Effector CD8-positive, alpha-beta T cell (primary cell): ENCODE data around the gene DPP7.
A peak's percentile ranks its signal among the peaks of the same experiment; 100 is the strongest.

Source experiments
- DNase-seq: peaks from one replicate; lab custom pipeline; 2025; lab: John Stamatoyannopoulos, UW
- total RNA-seq, 4 experiments: gene quantifications; one replicate each; lab custom pipeline; 2026; lab: John Stamatoyannopoulos, UW

DPP7 gene
- total RNA-seq, result 163 to 256 (median 227) reads per million in 4 experiments

DNA sequence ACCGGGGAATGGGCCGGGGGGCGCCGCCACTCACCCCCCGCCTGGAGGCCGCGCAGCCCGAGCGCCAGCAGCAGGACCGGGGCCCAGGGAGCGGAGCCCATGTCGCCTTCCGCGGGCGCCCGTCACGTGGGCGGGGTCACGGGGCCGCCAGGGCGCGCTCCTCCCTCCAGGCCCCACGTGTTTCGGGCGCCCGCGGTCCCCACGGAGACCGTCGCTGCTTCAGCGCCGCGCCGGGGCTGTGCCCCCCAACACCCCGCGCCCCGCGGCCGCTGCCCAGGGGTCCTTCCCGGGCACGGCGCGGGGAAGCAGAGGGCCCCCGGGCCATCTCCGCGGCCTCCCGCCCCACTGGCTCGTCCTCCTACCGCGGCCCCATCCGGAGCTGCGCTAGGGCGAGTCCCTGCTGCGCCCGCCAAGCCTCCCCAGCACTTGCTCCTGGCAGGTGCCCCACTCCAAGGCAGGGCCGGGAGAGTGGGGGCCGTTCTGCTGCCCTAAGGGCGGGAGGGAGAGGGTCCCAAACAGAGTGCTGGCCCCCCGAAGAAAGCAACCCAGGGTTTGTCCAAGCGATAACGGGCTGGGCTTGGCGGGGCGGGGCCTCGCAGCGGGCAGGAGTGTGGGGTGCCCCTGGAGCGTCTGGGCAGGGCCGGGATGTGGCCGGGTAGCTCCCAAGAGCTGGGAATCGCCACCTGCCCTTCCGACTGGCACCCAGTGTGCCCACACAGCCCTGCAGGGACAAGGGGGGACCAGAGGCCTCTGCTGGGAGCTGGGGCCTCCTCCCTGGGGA lies at the start of gene DPP7:
TSS of gene DPP7 (minus strand) at position 121 of the 781 bp plus-strand sequence. CDS start at position 101, 20 bp downstream.
- DNase-seq, result peak; percentile 66

DNA sequence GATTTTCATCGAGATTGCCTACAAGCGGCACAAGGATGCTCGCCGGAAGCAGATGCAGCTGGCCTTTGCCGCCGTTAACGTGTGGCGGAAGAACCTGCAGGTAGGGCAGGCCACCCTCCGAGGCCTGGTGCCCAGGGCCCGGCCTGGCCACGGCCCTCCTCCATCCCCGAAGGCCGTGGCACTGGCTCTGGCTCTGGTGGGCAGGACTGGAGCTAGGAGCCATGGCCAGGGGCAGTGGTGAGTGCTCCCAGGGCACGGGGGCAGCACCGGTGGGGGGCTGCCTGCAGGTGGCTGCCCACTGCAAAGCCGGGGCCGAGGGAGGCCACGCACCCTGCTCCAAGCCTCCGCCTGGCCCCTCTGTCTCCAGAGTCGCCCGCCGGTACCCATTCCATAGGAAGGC lies 49.3 kb upstream of the DPP7 start:
- no peak for DNase-seq

DNA sequence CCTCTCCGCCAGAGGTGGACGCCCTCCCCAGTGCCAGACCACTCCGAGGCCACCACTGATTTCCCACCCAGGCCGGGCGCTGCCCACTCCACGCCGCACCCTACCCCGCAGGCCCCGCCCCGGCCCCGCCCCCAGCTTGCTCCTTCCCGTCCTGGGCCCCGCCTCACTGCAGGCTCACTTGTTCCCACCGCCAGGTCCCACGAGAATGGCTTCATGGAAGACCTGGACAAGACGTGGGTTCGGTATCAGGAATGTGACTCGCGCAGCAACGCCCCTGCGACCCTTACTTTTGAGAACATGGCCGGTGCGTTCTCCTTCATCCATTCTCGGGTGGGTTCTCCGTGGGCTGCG lies 48.8 kb upstream of the DPP7 start:
- DNase-seq, result no peak

DNA sequence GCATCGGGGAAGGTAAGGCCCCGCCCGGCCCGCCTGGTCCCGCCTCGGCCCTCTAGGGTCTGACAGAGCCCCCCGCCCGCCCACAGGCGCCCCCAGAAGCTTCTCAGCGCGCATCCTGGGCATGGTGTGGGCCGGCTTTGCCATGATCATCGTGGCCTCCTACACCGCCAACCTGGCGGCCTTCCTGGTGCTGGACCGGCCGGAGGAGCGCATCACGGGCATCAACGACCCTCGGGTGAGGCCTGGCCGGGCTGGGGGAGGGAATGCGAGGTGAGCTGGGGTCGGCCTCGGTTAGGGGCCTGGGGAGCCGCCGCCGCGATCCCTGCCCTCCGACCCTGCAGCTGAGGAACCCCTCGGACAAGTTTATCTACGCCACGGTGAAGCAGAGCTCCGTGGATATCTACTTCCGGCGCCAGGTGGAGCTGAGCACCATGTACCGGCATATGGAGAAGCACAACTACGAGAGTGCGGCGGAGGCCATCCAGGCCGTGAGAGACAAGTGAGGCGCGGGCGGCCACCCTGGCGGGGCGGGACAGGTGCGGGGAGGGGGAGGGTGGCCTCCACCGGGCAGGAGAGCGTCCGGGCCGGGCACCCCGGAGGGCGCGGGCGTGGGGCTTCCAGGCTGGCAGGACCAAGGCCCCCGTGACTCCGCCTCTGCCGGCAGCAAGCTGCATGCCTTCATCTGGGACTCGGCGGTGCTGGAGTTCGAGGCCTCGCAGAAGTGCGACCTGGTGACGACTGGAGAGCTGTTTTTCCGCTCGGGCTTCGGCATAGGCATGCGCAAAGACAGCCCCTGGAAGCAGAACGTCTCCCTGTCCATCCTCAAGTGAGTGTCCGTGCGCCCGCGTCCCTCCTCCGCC lies 48.2 kb upstream of the DPP7 start:
- DNase-seq, result no peak

DNA sequence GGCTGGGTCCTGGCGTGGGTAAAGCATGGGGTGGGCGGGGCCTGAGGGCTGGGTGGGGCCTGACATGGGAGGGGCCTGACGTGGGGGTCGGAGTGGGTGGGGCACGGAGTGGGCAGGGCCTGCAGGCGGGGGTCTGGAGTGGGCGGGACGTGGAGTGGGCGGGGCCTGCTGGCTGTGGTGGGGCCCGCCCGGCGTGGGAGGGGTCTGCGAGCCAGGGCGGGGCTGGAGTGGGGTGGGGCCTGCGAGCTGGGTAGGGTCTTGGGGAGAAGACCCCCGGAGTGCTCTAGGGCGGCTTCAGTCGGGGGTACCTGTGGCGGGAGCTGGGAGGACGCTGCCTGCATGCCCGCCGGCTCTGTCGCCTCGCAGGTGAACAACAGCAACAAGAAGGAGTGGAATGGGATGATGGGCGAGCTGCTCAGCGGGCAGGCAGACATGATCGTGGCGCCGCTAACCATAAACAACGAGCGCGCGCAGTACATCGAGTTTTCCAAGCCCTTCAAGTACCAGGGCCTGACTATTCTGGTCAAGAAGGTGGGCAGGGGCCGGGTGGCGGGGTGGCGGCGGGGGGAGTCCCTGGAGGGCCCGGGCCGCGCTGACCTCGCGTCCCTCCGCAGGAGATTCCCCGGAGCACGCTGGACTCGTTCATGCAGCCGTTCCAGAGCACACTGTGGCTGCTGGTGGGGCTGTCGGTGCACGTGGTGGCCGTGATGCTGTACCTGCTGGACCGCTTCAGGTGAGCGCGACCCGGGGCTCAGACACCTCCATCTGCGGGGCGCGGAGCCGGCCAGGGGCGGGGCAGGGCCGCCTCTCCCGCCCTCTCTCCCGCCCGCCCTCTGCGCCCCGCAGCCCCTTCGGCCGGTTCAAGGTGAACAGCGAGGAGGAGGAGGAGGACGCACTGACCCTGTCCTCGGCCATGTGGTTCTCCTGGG lies 47.3 kb upstream of the DPP7 start:
- no peak for DNase-seq

DNA sequence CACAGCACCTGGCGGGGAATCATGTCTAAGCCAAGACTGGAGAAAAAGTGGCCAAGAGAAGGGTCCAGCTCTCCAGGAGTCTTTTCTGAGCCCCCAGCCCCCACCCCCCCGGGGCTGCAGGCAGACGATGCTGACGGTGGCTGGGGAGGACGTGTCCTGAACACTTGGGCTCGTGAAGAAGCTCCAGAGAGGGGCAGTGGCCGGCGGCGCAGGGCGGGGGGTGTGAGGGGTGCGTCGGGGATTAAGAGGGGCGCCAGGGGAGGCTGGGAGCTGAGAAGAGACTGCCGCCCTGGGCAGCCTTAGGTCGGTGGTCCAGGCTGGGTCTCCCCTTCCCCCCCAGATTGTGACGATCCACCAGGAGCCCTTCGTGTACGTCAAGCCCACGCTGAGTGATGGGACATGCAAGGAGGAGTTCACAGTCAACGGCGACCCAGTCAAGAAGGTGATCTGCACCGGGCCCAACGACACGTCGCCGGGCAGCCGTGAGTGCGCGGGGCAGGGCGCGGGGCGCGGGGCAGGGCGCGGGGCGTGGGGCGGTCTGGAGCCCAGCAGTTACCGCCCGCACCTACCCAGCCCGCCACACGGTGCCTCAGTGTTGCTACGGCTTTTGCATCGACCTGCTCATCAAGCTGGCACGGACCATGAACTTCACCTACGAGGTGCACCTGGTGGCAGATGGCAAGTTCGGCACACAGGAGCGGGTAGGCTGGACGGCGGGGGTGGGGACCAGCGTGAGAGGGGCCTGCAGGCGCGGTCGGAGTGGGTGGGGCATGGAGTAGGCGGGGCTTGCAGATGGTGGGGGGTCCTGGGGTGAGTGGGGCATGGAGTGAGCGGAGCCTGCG lies 46.4 kb upstream of the DPP7 start:
- no peak for DNase-seq

DNA sequence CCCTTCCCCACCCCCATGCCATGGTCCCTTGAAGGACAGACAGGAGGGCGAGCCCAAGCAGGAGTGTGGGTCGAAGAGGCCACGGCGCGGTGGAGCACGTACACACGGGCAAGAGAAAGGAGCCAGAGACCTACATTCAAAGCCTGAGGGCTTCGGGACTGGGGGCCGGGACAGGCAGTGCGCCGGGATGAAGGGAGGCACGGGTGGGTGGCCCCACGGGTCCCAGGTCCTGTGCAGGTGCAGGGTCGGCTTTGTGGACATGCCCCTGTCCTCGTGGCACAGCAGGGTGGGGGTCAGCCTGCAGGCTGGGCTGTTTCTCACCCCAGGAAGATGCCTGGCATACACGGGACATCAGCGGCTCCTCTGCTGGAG lies 45.5 kb upstream of the DPP7 start:
- DNase-seq, result no peak

DNA sequence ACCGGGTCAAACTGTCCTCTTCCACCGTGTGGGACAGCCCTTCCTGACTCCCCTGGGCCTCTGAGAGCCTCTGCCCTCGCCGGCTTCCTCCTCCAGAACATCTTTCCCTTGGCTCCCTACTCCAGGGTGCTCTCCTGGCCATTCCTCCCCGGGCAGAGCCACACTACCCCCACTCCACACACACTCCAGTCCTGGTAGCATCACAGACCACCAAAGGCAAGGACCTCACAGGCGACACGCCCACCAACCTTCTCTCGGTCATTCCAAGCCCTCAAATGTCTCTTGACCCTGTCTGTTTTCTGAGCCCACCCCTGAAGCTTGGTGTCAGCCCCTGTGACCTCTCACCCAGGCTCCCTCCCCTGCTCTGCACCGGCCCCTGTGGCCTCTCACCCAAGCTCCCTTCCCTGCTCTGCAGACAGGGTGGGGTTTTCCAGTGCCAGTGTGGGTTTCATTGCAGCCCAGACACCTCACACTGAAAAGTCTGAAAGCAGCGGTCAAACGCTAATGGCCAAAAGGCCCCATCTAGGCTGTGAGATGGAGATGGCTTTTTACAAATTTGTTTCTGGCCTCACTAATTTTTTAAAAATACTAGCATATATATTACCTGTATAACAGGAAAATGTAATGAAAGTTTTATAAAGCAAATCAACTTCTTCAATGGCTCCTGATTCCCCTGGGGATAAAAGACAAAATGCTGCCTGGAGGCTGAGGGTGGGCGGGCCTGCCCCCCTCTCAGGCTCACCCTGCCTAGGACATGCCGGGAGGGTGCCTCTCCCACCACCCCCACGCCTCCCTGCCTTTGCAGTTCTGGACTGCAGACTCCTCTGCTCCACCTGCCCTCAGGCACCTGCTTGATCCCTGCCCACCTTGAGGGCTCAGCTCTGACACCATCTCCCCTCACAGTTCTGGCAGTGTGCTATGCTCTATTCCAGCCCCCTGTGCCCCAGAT lies 44.8 kb upstream of the DPP7 start:
- no peak for DNase-seq

DNA sequence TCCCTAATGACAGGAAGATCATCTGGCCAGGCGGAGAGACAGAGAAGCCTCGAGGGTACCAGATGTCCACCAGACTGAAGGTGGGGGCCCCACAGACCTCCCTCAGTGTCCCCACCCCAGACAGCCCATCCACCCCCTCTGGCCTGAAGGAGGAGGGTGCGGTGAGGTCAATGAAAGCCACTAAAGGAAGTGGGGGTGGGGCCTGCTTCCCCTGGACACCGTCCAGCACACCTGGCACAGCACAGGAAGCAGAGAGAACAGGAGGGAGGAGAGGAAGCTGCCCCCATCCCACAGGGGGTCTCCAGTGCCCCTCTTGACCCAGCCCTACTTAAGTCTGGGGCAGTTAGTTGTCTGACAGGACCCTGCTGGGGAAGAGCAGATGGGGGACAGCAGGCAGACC lies 44.1 kb upstream of the DPP7 start:
- no peak for DNase-seq

DNA sequence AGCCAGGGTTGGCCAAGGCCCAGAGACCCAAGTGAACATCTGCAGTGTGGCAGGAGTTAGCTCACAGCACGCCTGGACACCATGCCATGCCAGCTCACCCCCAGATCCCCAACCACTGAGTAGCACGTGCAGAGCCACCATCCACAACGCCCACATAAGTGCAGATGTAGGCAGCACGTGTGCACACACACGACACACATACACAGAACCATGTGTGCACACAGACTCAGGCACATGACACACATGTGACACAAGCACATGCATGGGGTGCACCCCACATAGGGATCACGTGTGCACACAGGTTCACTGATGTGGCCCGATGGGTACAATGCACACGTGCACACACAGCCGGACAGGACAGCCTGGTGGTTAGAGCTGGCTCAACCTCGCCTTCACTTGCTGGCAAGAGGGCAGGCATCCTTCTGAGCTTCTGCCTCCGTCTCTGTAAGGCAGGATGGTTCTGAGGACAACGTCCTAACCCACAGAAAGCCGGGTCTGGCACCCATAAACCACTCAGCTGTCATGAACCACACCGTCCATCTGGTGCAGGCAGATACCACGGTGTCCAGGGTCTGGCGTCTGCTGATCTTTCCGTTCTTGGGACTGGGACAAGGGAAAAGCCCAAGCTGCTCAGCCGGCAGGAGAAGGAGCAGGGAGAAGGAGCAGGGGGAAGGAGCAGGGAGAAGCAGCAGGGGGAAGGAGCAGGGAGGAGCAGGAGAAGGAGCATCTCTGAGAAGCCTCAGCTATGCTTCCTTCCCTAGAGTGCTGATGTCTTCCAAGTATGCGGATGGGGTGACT lies 43.3 kb upstream of the DPP7 start:
- no peak for DNase-seq

DNA sequence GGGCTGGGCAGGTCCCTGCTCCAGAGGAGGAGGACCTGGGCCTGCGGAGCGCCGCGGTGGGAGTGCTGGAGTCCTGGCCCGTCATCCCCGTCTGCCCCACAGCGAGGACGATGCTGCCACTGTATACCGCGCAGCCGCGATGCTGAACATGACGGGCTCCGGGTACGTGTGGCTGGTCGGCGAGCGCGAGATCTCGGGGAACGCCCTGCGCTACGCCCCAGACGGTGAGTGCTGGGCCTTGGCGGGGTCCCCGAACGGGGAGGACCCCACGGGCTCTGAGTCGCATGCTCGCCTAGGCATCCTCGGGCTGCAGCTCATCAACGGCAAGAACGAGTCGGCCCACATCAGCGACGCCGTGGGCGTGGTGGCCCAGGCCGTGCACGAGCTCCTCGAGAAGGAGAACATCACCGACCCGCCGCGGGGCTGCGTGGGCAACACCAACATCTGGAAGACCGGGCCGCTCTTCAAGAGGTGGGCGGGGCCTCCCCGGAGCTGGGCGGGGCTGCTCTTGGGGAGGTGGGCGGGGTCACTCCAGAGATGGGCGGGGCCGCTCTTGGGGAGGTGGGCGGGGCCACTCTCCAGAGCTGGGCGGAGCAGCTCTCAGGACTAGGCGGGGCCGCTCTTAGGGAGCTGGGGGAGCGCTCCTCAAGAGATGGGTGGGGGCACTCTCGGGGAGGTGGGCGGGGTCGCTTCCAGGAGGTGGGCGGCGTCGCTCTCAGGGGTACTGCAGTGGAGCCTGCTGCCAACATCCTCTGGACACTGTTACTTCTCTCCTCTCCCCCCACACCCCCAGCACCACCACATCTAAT lies 42.2 kb upstream of the DPP7 start:
- DNase-seq, result peak; percentile 54

DNA sequence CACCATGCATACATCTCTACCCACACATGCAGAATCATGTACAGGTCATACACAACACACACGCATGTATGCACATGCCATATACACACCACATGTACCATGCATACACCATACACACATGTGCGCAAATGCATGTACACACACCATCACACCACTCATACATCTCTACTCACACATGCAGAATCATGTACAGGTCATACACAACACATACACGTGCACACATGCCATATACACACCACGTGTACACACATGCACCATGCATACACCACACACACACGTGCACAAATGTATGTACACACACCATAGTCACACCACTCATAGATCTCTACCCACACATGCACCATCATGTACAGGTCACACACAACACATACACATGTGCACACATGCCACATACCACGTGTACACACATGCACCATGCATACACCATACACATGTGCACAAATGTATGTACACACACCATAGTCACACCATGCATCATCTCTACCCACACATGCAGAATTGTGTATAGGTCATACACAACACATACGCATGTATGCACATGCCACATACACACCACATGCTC lies 38.4 kb upstream of the DPP7 start:
- no peak for DNase-seq

DNA sequence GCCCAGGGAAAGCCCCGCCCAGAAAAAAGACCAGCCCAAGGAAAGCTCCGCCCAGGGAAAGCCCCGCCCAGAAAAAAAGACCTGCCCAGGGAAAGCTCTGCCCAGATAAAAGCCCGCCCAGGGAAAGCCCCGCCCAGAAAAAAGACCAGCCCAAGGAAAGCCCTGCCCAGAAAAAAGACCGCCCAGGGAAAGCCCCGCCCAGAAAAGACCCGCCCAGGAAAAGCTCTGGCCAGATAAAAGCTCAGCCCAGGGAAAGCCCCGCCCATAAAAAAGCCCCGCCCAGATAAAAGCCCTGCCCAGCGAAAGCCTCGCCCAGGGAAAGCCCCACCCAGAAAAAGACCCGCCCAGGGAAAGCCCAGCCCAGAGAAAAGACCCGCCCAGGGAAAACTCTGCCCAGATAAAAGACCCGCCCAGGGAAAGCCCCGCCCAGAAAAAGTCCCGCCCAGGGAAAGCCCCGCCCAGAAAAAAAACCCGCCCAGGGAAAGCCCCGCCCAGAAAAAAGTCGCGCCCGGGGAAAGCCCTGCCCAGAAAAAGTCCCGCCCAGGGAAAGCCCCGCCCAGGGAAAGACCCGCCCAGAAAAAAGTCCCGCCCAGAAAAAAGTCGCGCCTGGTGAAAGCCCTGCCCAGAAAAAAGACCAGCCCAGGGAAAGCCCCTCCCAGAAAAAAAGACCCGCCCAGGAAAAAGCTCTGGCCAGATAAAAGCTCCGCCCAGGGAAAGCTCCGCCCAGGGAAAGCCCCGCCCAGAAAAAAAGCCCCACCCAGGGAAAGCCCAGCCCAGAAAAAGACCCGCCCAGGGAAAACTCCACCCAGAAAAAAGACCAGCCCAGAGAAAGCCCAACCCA lies 36.3 kb upstream of the DPP7 start:
- DNase-seq, result peak; percentile 23

DNA sequence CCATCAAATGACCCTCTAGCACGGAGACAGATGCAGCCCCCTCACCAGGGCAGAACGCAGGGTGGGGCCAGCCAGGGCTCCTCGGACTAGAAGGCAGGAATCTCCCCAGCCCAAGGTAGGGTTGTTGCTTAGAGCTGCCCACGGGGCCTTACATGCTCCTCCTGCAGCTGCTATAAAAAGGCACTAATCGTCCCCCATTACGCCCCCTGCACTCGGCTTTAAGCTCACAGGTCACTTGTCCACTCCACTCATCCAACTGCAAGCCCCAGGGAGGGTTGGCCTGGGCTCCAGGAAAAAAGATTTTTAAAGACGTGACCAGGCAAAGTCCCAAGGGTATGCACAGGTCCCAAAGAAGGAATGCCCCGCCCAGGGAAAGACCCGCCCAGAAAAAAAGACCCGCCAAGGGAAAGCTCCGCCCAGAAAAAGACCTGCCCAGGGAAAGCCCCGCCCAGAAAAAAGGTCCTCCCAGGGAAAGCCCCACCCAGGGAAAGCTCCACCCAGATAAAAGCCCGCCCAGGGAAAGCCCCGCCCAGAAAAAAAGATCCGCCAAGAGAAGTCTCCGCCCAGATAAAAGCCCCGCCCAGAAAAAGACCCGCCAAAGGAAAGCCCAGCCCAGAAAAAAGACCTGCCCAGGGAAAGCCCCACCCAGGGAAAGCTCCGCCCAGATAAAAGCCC lies 35.5 kb upstream of the DPP7 start:
- DNase-seq, result no peak

DNA sequence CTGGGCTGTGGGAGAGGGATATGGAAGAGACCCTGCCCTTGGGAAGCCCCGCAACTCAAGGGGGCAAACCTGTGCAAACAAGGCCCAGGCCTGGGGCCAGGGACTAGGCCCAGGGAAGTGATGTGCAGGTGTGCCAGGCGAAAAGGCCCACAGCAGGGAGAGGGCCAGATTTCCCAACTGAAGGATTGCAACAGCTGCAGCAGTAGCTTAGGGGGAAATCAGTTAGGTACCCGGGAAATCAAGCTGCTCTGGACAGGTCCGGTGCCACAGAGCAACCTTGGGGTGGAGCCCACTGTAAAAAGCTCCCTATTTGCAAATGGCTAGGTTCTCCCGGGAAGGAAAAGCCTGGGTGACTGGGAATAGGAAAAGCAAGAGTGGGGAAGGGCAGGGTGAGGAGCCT lies 34.8 kb upstream of the DPP7 start:
- DNase-seq, result no peak

DNA sequence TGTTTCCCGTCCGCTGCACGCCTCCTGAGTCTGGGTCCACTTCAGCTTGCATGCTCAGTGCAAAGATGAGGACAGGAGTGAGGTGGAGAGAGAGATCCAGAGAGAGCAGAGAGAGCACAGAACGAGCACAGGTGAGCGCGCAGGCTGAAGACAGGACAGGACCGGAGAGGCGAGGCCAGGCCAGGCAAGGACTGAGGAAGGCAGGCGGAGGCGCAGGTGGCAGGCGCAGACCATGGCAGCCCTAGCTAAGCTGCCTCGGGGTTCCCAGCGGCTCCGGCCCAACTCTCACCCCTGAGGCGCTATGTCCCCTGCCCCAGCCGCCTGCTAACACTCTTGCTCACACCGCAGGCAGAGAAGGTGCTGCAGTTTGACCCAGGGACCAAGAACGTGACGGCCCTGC lies 34.1 kb upstream of the DPP7 start:
- no peak for DNase-seq

DNA sequence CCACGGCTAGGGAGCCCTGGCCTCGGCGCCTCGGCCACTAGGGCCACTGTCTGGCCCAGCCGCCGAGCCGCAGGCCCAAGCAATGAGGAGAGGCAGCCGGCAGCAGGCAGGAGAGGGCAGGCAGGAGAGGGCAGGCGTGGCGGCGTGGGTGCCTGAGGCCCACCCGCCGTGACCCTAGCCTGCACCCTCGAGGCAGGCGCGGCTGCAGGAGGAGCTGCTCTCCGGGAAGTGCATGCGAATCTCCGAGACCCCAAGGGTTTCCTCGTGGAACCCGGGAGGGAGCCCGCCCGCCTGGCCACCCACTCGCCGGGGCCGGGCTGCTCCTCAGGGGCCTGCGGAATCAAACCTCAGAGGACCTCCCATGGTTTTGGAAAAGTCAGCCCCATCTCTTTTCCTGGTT lies 33.7 kb upstream of the DPP7 start:
- no peak for DNase-seq
